ENCODE results near the gene UBQLN2.

DNA sequence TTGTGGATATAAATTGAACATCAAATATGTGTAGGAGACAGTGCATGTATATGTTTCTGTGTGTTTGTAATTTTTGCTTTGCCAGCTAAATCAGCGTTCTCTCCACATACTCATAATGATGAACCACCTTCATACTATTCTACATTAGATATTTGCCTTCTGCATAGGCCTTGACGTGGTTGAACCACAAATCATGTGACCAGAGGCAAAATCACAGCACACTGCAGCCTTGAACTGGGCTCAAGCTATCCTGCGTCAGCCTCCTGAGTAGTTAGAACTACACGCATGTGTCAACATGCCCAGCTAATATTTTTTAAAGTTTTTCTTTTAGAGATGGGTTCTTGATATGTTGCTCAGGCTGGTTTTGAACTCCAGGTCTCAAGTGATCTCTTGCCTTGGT, 9.5 kb downstream of the UBQLN2 start:
- TF ChIP-seq, protein P1, sequence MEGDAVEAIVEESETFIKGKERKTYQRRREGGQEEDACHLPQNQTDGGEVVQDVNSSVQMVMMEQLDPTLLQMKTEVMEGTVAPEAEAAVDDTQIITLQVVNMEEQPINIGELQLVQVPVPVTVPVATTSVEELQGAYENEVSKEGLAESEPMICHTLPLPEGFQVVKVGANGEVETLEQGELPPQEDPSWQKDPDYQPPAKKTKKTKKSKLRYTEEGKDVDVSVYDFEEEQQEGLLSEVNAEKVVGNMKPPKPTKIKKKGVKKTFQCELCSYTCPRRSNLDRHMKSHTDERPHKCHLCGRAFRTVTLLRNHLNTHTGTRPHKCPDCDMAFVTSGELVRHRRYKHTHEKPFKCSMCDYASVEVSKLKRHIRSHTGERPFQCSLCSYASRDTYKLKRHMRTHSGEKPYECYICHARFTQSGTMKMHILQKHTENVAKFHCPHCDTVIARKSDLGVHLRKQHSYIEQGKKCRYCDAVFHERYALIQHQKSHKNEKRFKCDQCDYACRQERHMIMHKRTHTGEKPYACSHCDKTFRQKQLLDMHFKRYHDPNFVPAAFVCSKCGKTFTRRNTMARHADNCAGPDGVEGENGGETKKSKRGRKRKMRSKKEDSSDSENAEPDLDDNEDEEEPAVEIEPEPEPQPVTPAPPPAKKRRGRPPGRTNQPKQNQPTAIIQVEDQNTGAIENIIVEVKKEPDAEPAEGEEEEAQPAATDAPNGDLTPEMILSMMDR (IDR thresholded peaks at IDR 0.05), result no peak
- no peak for TF ChIP-seq POLR2A (IDR thresholded peaks at IDR 0.05)

All from esophagus squamous epithelium (tissue), 4 donors.